HG03442 (cell line): Measurements from ENCODE around the gene KCNQ4.
A peak's percentile ranks its signal among the peaks of the same experiment; 100 is the strongest.

Experiments
- ATAC-seq: cut with Tn5 transposase; IDR thresholded peaks from one replicate; pipeline ENCODE4 v1.9.1; 2021; ENCODE audit warnings: mild to moderate bottlenecking, moderate library complexity; ENCODE audit not compliant: unreplicated experiment

Gene KCNQ4

GRCh38 chr1:40794974-40795715 lies 11.6 kb downstream of the KCNQ4 start:
- no peak for ATAC-seq

- ATAC-seq = no peak
These were observed 12.4 kb downstream of the KCNQ4 start for GRCh38 chr1:40795811-40796586.

GRCh38 chr1:40796939-40797667 lies 13.5 kb downstream of the KCNQ4 start:
- no peak for ATAC-seq

GRCh38 chr1:40797668-40798010 lies 14.1 kb downstream of the KCNQ4 start:
- ATAC-seq = no peak

GRCh38 chr1:40798366-40799281 lies 15.0 kb downstream of the KCNQ4 start:
- no peak for ATAC-seq

GRCh38 chr1:40799351-40799867 lies 15.8 kb downstream of the KCNQ4 start:
- ATAC-seq = no peak

- no peak for ATAC-seq
These were observed 18.1 kb downstream of the KCNQ4 start for GRCh38 chr1:40801742-40802077.

- ATAC-seq = peak; percentile 64
These were observed 18.6 kb downstream of the KCNQ4 start for GRCh38 chr1:40802078-40802741.

- no peak for ATAC-seq
These were observed 19.1 kb downstream of the KCNQ4 start for GRCh38 chr1:40802742-40803113.

GRCh38 chr1:40803447-40803846 lies 19.9 kb downstream of the KCNQ4 start:
- no peak for ATAC-seq

GRCh38 chr1:40803902-40804301 lies 20.3 kb downstream of the KCNQ4 start:
- no peak for ATAC-seq

GRCh38 chr1:40806240-40806639 lies 22.7 kb downstream of the KCNQ4 start:
- ATAC-seq = no peak

GRCh38 chr1:40806731-40807695 lies 23.4 kb downstream of the KCNQ4 start:
- no peak for ATAC-seq

- ATAC-seq = no peak
These were observed 24.4 kb downstream of the KCNQ4 start for GRCh38 chr1:40808002-40808401.

- ATAC-seq = no peak
These were observed 24.9 kb downstream of the KCNQ4 start for GRCh38 chr1:40808444-40808843.

- no peak for ATAC-seq
These were observed 25.3 kb downstream of the KCNQ4 start for GRCh38 chr1:40808909-40809308.

GRCh38 chr1:40810927-40811326 lies 27.3 kb downstream of the KCNQ4 start:
- ATAC-seq = no peak

- ATAC-seq = no peak
These were observed 31.8 kb downstream of the KCNQ4 start for GRCh38 chr1:40815420-40815819.

- no peak for ATAC-seq
These were observed 34.2 kb downstream of the KCNQ4 start for GRCh38 chr1:40817791-40818263.
